Measurements from ENCODE around the gene IL19.
"Not testable (repeated sequence)": the region's sequence is repeated elsewhere in the genome, so short reads cannot be mapped to it uniquely, and the experiment has no call there.

Gene IL19

DNA sequence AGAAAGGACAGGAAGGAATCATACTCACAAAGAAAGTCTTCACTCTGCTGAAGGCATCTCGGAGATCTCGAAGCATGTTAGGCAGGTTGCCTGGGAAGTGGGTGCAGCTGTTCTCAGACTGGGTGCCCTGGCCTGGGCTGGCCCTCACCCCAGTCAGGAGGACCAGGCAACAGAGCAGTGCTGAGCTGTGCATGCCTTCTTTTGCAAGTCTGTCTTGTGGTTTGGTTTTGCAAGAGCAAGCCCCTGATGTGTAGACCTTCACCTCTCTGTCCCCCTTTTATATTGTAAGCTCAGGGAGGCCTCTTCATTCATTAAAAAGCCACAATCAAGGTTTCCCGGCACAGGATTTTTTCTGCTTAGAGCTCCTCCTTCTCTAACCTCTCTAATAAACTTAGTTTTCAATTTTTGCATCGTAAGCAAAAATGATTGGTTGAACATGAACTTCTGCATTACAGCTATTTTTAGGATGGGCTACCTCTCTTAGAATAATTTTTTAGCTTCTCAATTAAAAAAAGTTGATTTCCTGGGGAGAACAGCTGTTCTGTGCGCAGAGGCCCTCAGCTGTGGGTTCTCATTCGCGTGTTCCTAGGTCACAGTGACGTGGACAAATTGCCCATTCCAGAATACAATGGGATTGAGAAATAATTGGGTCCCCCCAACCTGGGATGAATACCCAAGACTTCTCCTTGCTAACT lies 1.8 kb downstream of the IL19 start, which contains the start of gene IL10:
Gene IL10, minus strand, starts transcription at position 252 of the 695 bp plus-strand sequence. Its CDS starts 59 bp downstream, at position 193.
- in situ Hi-C loops (cut with MboI; ENCODE audit: low sequenced_read_pairs), result no loop called here
- Histone ChIP-seq H3K9me3 (no peaks in the 10 kb centered on the region), H3K36me3 (replicated peaks) (no peaks in the 10 kb centered on the region), H3K27me3 (ENCODE audit: low read depth) (peaks cover 5% of the 10 kb centered on the region; the same call in 1 of the 2 replicates), H3K4me3 (no peak within 1 kb of the TSS), H3K4me1 (no peaks in the 10 kb centered on the region)
- no peak for DNase-seq (ENCODE audit: low spot score in 2 of 2)

DNA sequence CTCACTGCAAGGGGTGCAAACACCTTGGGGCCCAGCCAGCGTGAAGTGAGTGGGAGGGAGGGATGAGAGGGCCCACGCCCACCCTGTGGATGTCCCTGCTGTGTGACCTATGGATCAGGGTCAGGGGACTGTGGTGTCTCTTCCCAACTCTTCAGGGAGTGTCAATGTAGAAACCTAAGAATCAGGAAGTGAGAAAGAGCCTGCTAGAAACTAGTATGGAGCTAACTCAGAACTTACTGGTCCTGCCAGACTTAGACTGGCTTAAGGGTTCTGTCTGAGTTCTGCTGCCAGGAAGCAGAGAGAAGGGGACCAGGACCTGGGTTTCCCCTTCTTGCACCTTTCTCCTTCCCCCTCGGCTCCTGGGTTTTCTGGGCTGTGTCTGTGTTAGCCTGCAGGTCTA lies 3.5 kb downstream of the IL19 start:
- Histone ChIP-seq H3K27me3 (ENCODE audit: low read depth) (peaks cover 5% of the 10 kb centered on the region; the same call in 1 of the 2 replicates), H3K4me1 (no peaks in the 10 kb centered on the region), H3K9me3 (no peaks in the 10 kb centered on the region), H3K36me3 (replicated peaks) (no peaks in the 10 kb centered on the region), H3K4me3 (no peak overlapping the region)
- no peak for DNase-seq (ENCODE audit: low spot score in 2 of 2)
- in situ Hi-C loops (cut with MboI; ENCODE audit: low sequenced_read_pairs), result no loop called here

DNA sequence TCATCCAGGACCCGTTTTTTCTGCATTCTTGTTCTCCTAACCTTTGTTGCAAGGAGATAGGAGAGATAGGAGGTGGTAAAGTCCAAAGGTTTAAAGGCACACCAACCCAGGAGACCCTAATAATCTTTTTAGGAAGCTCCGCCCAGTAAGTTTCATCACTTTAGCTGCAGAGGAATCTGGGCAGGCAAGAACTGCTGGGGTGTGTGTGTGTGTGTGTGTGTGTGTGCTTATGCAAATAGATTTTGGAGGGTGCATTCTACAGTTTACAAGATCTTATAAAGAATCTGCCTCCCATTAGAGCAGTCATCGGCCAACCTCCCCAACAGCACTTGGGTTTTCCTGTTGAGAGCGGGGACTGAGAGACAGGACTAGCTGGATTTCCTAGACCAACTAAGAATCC lies 5.7 kb downstream of the IL19 start:
- in situ Hi-C loops (cut with MboI; ENCODE audit: low sequenced_read_pairs), result no loop called here
- no peaks in the 10 kb centered on the region for H3K4me1 ChIP-seq
- no peaks in the 10 kb centered on the region for H3K9me3 ChIP-seq
- no peak overlapping the region for H3K4me3 ChIP-seq
- no peak for DNase-seq (ENCODE audit: low spot score in 2 of 2)
- no peaks in the 10 kb centered on the region for H3K27me3 ChIP-seq (ENCODE audit: low read depth)
- no peaks in the 10 kb centered on the region for H3K36me3 ChIP-seq (replicated peaks)

DNA sequence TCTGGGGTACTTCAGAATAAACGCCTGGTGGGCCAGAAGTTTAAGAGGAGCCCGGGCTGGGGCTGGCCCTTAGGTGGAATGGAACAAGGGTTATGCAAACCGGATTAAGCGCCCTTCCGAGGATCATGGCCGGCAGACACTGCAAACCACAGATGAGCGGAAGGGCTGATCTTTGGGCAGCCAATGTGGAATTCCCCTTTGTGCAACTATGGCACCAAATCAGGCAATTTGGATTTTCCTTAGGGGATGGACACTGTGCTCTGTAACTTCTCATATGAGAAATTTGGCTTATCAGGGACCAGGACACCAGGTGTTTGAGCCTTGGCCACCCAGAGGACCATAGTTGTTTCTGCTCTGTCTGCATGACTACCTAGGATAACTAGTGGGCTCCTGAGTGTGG lies 7.5 kb downstream of the IL19 start:
- H3K4me3 ChIP-seq, result no peak overlapping the region
- no peaks in the 10 kb centered on the region for H3K36me3 ChIP-seq (replicated peaks)
- no peaks in the 10 kb centered on the region for H3K27me3 ChIP-seq (ENCODE audit: low read depth)
- DNase-seq (ENCODE audit: low spot score in 2 of 2), result no peak
- no peaks in the 10 kb centered on the region for H3K9me3 ChIP-seq
- H3K4me1 ChIP-seq, result no peaks in the 10 kb centered on the region
- in situ Hi-C loops (cut with MboI; ENCODE audit: low sequenced_read_pairs), result no loop called here

DNA sequence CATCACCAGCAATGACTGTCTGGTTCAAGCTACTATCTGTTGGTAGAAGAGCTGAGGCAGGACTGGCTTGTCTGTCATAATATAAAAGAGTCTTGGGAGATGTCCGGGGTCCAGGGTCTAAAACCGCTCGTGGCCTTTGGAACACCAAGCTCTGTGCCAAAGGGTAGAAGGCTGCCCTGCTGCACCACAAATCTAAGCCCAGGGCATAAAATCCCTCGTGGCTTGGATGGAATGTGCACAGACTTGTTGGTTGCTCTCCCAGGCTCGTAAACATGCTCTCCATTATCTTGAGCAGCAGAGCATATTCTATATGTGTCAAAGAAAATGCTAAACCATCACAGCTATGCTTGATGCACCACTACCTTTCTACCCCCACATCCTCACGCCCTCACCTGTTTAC lies 8.3 kb downstream of the IL19 start:
- H3K4me1 ChIP-seq; H3K36me3 ChIP-seq (replicated peaks); H3K9me3 ChIP-seq; in situ Hi-C loops (cut with MboI; ENCODE audit: low sequenced_read_pairs); DNase-seq (ENCODE audit: low spot score in 2 of 2); H3K27me3 ChIP-seq (ENCODE audit: low read depth); H3K4me3 ChIP-seq: not testable (repeated sequence)

DNA sequence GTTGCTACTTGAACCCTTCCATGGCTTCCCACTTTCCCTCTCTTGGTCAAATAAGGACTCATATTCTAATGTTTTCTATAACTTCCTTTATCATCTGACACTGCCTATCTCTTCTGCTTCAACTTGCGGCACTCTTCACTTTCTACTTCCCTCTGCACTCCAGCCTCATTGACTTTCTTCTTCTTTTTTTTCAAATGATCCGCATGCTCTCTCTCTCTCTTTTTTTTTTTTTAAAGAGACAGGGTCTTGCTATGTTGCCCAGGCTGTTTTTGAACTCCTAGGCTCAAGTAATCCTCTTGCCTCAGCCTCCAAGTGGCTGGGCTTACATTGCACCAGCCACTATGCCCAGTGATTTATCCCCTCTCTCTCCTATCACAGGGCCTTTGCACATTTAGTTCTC lies 9.1 kb downstream of the IL19 start:
- DNase-seq (ENCODE audit: low spot score in 2 of 2), result no peak
- no peaks in the 10 kb centered on the region for H3K4me1 ChIP-seq
- in situ Hi-C loops (cut with MboI; ENCODE audit: low sequenced_read_pairs), result no loop called here

DNA sequence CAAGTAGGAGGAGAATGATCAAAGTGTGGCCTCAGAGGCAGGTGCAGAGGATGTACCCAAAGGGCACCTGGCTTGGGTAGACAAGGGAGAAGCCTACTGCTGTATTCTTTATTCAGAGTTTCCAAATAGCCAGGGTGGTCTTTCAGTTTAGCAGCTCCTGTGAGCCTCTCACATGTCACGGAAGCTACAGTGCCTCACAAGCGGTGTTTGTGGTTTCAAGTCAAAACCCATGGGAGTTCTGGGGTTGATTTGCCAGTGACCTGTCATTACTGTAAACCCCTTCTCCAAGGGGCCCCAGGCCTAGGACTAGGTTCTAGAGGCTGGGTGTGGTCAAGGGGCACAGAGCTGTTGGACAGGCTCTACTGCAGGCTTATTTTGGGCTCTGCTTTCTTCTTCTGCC lies 11.9 kb downstream of the IL19 start:
- Histone ChIP-seq H3K36me3 (replicated peaks) (no peaks in the 10 kb centered on the region), H3K9me3 (no peaks in the 10 kb centered on the region), H3K27me3 (ENCODE audit: low read depth) (no peaks in the 10 kb centered on the region), H3K4me1 (no peaks in the 10 kb centered on the region), H3K4me3 (no peak overlapping the region)
- no peak for DNase-seq (ENCODE audit: low spot score in 2 of 2)
- in situ Hi-C loops (cut with MboI; ENCODE audit: low sequenced_read_pairs), result no loop called here

More for the DNA sequence above, 9.1 kb downstream of the IL19 start:
- Histone ChIP-seq H3K9me3 (no peaks in the 10 kb centered on the region), H3K27me3 (ENCODE audit: low read depth) (no peaks in the 10 kb centered on the region), H3K36me3 (replicated peaks) (no peaks in the 10 kb centered on the region), H3K4me3 (no peak overlapping the region)

DNA sequence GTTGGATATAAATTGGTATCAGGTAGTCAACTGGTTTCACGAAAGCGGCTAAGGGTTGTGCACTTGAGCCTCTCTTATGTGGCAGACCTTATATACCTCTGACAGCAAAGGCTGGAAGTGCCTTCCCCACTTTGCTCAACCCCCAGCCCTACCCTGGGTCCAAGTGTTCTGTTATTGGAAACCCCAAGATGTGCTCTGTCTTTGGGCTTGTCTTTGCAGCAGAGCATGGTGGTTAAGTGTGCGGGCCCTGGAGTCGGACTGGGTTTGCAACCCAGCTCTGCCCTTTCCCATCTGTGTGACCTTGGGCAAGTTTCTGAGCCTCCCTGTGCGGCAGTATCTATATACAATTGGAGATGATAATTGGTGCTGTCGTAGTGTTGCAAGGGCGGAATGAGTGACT lies 12.9 kb downstream of the IL19 start:
- Histone ChIP-seq H3K4me3 (no peak overlapping the region), H3K27me3 (ENCODE audit: low read depth) (no peaks in the 10 kb centered on the region), H3K9me3 (no peaks in the 10 kb centered on the region), H3K4me1 (no peaks in the 10 kb centered on the region), H3K36me3 (replicated peaks) (no peaks in the 10 kb centered on the region)
- in situ Hi-C loops (cut with MboI; ENCODE audit: low sequenced_read_pairs), result no loop called here
- no peak for DNase-seq (ENCODE audit: low spot score in 2 of 2)

DNA sequence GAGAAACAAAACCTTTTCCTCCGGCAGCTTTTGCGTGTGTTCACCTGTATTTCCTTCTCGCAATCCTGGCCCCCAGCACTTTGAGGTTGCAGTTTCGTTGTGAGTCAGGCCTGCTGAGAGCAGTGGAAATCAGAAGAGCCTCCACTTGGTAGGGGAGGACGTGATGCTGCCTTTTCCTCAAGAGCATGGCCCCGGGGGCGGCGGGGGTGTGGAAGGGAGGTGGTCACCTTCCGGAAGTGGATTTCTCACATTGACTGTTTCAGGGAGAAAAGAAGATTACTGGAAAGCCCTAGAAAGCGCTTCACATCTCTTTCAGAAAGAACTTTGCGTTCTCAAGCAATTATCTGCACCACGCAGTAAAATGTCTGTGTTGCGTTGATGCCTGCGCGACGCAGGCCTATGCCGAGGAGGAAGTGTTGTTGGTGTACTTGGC lies 13.9 kb downstream of the IL19 start:
- H3K4me1 ChIP-seq, result no peaks in the 10 kb centered on the region
- DNase-seq (ENCODE audit: low spot score in 2 of 2), result no peak
- H3K4me3 ChIP-seq, result no peak overlapping the region
- no peaks in the 10 kb centered on the region for H3K9me3 ChIP-seq
- H3K36me3 ChIP-seq (replicated peaks), result no peaks in the 10 kb centered on the region
- in situ Hi-C loops (cut with MboI; ENCODE audit: low sequenced_read_pairs), result no loop called here
- H3K27me3 ChIP-seq (ENCODE audit: low read depth), result no peaks in the 10 kb centered on the region

DNA sequence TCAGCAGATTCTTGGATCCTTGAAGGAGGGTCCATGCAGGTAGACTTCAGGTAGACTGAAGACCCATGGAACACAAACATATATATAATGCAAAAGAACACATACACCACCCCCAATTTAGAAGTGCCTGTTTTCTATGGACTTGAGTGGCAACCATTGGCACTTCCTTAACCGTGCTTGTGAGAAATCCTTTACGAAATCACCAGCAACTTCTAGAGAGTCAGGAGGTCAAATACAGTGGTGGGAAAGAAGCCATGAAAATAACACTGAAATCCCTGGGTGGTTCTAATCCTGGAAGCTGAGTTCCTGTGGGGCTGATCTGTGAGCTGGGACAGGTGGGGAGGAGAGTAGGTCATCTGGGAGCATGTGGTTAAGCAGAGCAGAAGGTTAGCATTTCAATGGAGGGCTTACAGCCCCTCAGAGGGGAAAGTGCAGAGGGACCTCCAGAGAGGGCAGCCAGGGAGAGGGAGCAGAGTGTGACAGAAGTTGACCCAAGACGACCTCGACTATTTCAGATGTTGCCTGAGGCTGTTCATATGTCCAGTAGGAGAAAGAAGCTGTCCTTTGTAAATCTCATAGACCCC lies 14.7 kb downstream of the IL19 start:
- DNase-seq (ENCODE audit: low spot score in 2 of 2), result no peak
- no peaks in the 10 kb centered on the region for H3K4me1 ChIP-seq
- 0 out of 2 replicates have a peak, but pooled peaks cover 4% of the 10 kb centered on the region for H3K27me3 ChIP-seq (ENCODE audit: low read depth)
- no peak overlapping the region for H3K4me3 ChIP-seq
- no peaks in the 10 kb centered on the region for H3K36me3 ChIP-seq (replicated peaks)
- in situ Hi-C loops (cut with MboI; ENCODE audit: low sequenced_read_pairs), result no loop called here
- no peaks in the 10 kb centered on the region for H3K9me3 ChIP-seq

DNA sequence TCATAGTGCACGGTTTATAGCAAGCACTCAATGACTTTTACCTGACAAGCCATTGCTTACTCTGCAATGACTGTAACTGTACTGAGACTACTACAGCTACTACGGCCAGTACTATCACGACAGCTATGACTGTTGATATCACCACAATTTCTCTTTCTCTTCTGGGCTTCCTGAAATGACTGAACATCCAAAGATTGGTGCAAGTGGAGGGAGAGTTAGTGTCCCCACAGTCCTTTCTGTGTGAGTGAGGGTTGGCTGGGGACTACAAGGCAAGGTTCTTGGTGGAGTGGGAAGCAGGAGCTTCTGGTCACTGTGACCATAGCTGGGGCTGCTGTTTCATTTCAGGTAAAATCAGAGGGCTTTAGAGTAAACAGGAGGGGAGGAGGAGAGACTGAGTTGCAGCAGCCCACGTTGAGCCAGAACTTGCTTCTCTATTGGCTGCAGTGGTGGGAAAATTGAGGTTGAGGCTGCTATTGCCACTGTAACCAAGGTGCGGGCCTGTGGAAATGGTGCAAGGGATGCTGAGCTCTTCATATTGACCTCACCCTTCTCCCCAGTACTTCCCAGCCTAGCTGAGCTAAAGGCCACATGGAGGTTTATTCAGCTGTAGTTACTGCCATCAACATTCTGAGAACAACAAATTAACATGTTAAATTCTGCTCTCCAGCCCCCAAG lies 15.8 kb downstream of the IL19 start:
- H3K36me3 ChIP-seq (replicated peaks), result no peaks in the 10 kb centered on the region
- no peaks in the 10 kb centered on the region for H3K4me1 ChIP-seq
- in situ Hi-C loops (cut with MboI; ENCODE audit: low sequenced_read_pairs), result no loop called here
- H3K4me3 ChIP-seq, result no peak overlapping the region
- DNase-seq (ENCODE audit: low spot score in 2 of 2), result no peak
- no peaks in the 10 kb centered on the region for H3K9me3 ChIP-seq
- 0 out of 2 replicates have a peak, but pooled peaks cover 4% of the 10 kb centered on the region for H3K27me3 ChIP-seq (ENCODE audit: low read depth)

DNA sequence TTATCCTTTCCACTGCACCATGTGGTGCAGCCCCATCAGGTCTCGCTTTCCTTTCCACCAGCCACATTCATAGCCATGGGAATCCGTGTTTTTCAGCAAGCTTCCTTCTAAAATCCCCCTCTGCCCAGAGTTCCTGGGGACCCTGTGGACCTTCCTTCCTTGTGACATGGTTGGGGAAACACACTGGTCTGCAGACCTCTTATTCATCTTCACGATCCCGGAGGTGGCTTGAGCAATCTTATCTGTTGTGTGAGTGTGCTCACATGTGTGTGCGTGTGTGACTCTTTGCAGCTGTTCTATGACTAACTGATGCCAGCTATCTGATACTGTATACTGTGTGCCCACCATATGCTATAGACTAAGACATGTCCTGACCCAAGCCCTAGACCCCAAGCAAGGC lies 17.3 kb downstream of the IL19 start:
- no peak overlapping the region for H3K4me3 ChIP-seq
- 0 out of 2 replicates have a peak, but pooled peaks cover 4% of the 10 kb centered on the region for H3K27me3 ChIP-seq (ENCODE audit: low read depth)
- no peaks in the 10 kb centered on the region for H3K36me3 ChIP-seq (replicated peaks)
- no peaks in the 10 kb centered on the region for H3K9me3 ChIP-seq
- no peaks in the 10 kb centered on the region for H3K4me1 ChIP-seq
- no peak for DNase-seq (ENCODE audit: low spot score in 2 of 2)
- in situ Hi-C loops (cut with MboI; ENCODE audit: low sequenced_read_pairs), result no loop called here

DNA sequence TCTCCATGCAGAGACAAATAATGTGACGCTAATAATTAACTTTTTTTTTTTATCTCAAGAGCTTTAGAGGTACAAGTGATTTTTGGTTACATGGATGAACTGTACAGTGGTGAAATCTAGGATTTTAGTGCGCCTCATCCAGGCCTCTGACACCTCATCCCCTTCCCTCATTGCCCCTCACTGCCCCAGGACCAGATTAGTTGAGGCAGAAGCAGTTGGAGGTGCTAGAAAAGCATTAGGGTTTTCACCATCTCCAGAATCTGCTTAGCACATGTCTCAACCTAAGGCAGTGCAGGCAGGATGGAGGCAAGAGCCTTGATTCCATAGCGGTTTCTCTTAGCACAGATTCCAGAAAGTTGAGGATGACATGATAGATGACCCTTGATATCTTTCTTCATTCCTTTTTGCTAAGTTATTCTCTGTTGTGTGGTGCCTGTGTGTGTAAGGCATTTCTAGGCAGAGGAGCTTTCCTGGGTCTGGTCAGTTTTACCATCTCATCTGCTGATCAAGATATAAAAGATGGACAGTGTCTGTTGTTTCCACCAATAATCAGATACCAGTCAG lies 18.0 kb downstream of the IL19 start:
- Histone ChIP-seq H3K4me3 (no peak overlapping the region), H3K36me3 (replicated peaks) (no peaks in the 10 kb centered on the region), H3K9me3 (no peaks in the 10 kb centered on the region), H3K4me1 (no peaks in the 10 kb centered on the region), H3K27me3 (ENCODE audit: low read depth) (0 out of 2 replicates have a peak, but pooled peaks cover 4% of the 10 kb centered on the region)
- DNase-seq (ENCODE audit: low spot score in 2 of 2), result no peak
- in situ Hi-C loops (cut with MboI; ENCODE audit: low sequenced_read_pairs), result no loop called here
